ENCODE results near the gene JMJD8.
A peak's percentile ranks its signal among the peaks of the same experiment; 100 is the strongest.

JMJD8 gene

DNA sequence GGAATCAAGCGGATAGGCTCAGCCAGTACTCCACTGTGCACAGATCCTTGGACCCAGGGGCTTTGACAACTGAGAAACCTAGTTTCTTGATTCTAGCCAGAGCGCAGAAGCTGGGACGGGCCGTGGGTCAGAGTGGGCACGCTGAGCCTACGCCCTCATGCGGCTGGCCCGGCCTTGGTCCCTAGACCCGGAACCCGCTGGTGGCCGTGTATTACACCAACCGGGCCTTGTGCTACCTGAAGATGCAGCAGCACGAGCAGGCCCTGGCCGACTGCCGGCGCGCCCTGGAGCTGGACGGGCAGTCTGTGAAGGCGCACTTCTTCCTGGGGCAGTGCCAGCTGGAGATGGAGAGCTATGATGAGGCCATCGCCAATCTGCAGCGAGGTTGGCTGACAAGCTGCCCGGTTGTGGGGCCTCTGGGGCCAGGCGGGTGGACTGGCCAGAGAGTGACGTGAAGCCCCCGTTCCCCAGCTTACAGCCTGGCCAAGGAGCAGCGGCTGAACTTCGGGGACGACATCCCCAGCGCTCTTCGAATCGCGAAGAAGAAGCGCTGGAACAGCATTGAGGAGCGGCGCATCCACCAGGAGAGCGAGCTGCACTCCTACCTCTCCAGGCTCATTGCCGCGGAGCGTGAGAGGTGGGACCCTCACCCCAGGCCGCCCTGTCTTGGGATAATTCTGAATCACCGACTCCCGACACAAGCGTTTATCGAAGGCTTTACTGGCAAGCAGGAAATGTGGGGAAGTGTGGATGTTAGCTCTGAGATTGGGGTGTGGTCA is 3.0 kb downstream of the JMJD8 start:
- H3K36me3 ChIP-seq (ENCODE audit: control insufficient read depth, insufficient read depth, low read length): peaks cover 12% of the 10 kb centered on the region
- DNase-seq: no peak
- no peaks in the 10 kb centered on the region for H3K27me3 ChIP-seq (replicated peaks; ENCODE audit: control insufficient read depth, insufficient read depth, low read length, poor library complexity, severe bottlenecking)
- peaks cover 53% of the 10 kb centered on the region for H3K4me1 ChIP-seq (ENCODE audit: control insufficient read depth, insufficient read depth, low read length, poor library complexity, severe bottlenecking)
- H3K9me3 ChIP-seq (ENCODE audit: control insufficient read depth, low read length): no peaks in the 10 kb centered on the region
- H3K4me3 ChIP-seq (ENCODE audit: insufficient read depth, low read depth, low read length, poor library complexity, severe bottlenecking): peak overlapping the region; percentile 65
- peak overlapping the region; percentile 67 for H3K27ac ChIP-seq (ENCODE audit: insufficient read depth, low read length, poor library complexity, severe bottlenecking)

DNA sequence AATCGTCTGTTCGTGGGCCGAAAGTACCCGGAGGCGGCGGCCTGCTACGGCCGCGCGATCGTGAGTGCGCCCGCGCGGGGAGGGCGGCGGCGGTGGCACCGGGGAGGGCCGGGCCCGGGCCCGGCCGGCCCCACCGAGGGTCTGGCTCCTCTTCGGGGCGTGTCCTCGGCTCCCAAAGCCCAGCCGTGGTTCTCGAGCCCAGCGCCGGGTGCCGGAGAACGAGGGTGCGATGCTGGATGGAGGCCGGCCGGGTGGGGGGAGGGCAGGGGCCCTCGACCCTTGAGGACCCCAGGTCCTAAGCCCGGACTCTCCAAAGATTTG is 3.5 kb downstream of the JMJD8 start:
- Histone ChIP-seq H3K9me3 (ENCODE audit: control insufficient read depth, low read length) (no peaks in the 10 kb centered on the region), H3K27ac (ENCODE audit: insufficient read depth, low read length, poor library complexity, severe bottlenecking) (peak overlapping the region; percentile 67), H3K27me3 (replicated peaks; ENCODE audit: control insufficient read depth, insufficient read depth, low read length, poor library complexity, severe bottlenecking) (no peaks in the 10 kb centered on the region), H3K36me3 (ENCODE audit: control insufficient read depth, insufficient read depth, low read length) (peaks cover 10% of the 10 kb centered on the region), H3K4me3 (ENCODE audit: insufficient read depth, low read depth, low read length, poor library complexity, severe bottlenecking) (peak overlapping the region; percentile 65), H3K4me1 (ENCODE audit: control insufficient read depth, insufficient read depth, low read length, poor library complexity, severe bottlenecking) (peaks cover 54% of the 10 kb centered on the region)
- no peak for DNase-seq

DNA sequence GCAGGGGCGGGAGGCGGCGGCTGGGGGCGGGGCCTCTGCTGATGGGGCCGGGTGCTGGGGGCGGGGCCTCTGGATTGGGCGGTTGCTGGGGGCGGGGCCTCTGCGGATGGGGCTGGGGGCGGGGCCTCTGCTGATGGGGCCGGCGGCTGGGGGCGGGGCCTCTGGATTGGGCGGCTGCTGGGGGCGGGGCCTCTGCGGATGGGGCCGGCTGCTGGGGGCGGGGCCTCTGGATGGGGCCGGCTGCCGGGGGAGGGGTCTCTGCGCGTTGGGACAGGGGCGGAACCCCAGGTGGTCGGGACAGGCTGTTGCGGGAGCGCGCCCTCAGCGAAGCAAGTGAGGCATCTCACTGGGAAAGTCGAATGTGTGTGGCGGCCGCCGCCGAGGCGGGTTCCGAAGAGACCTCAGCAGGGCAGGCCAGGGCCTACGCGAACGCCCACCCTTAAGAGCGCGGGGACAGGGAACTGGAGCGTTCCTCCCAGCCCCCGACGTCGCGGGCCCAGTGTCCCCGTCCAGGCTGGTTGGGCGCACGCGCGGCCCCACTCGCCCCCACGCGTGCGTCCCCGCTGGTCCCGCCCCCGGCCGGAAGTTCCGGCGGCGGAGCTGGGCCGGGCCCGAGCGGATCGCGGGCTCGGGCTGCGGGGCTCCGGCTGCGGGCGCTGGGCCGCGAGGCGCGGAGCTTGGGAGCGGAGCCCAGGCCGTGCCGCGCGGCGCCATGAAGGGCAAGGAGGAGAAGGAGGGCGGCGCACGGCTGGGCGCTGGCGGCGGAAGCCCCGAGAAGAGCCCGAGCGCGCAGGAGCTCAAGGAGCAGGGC is 4.1 kb downstream of the JMJD8 start, which contains the start of gene STUB1:
TSS of gene STUB1 (plus strand) at position 597 of the 811 bp plus-strand sequence. CDS start at position 713, 116 bp downstream.
- peak within 1 kb of the TSS; percentile 65 for H3K4me3 ChIP-seq (ENCODE audit: insufficient read depth, low read depth, low read length, poor library complexity, severe bottlenecking)
- H3K9me3 ChIP-seq (ENCODE audit: control insufficient read depth, low read length): no peaks in the 10 kb centered on the region
- peak; percentile 78 to 84 (median 83) for DNase-seq
- H3K36me3 ChIP-seq (ENCODE audit: control insufficient read depth, insufficient read depth, low read length): peaks cover 10% of the 10 kb centered on the region
- peak within 1 kb of the TSS; percentile 67 for H3K27ac ChIP-seq (ENCODE audit: insufficient read depth, low read length, poor library complexity, severe bottlenecking)
- H3K27me3 ChIP-seq (replicated peaks; ENCODE audit: control insufficient read depth, insufficient read depth, low read length, poor library complexity, severe bottlenecking): no peaks in the 10 kb centered on the region
- peaks cover 52% of the 10 kb centered on the region for H3K4me1 ChIP-seq (ENCODE audit: control insufficient read depth, insufficient read depth, low read length, poor library complexity, severe bottlenecking)

- H3K4me1 ChIP-seq (ENCODE audit: control insufficient read depth, insufficient read depth, low read length, poor library complexity, severe bottlenecking): peaks cover 47% of the 10 kb centered on the region
- no peaks in the 10 kb centered on the region for H3K9me3 ChIP-seq (ENCODE audit: control insufficient read depth, low read length)
- DNase-seq: peak; percentile 29 to 50 (median 34)
- H3K27me3 ChIP-seq (replicated peaks; ENCODE audit: control insufficient read depth, insufficient read depth, low read length, poor library complexity, severe bottlenecking): no peaks in the 10 kb centered on the region
- peak overlapping the region; percentile 53 for H3K27ac ChIP-seq (ENCODE audit: insufficient read depth, low read length, poor library complexity, severe bottlenecking)
- H3K36me3 ChIP-seq (ENCODE audit: control insufficient read depth, insufficient read depth, low read length): peaks cover 10% of the 10 kb centered on the region
- peak overlapping the region; percentile 49 for H3K4me3 ChIP-seq (ENCODE audit: insufficient read depth, low read depth, low read length, poor library complexity, severe bottlenecking)
Measured at GRCh38 chr16:678858-679813, 5.0 kb downstream of the JMJD8 start.

- H3K36me3 ChIP-seq (ENCODE audit: control insufficient read depth, insufficient read depth, low read length): peaks cover 16% of the 10 kb centered on the region
- H3K9me3 ChIP-seq (ENCODE audit: control insufficient read depth, low read length): no peaks in the 10 kb centered on the region
- H3K27ac ChIP-seq (ENCODE audit: insufficient read depth, low read length, poor library complexity, severe bottlenecking): no peak overlapping the region
- H3K4me1 ChIP-seq (ENCODE audit: control insufficient read depth, insufficient read depth, low read length, poor library complexity, severe bottlenecking): peaks cover 42% of the 10 kb centered on the region
- no peak overlapping the region for H3K4me3 ChIP-seq (ENCODE audit: insufficient read depth, low read depth, low read length, poor library complexity, severe bottlenecking)
- no peak for DNase-seq
- H3K27me3 ChIP-seq (replicated peaks; ENCODE audit: control insufficient read depth, insufficient read depth, low read length, poor library complexity, severe bottlenecking): no peaks in the 10 kb centered on the region
Measured at GRCh38 chr16:678209-678857, 5.8 kb downstream of the JMJD8 start.

DNA sequence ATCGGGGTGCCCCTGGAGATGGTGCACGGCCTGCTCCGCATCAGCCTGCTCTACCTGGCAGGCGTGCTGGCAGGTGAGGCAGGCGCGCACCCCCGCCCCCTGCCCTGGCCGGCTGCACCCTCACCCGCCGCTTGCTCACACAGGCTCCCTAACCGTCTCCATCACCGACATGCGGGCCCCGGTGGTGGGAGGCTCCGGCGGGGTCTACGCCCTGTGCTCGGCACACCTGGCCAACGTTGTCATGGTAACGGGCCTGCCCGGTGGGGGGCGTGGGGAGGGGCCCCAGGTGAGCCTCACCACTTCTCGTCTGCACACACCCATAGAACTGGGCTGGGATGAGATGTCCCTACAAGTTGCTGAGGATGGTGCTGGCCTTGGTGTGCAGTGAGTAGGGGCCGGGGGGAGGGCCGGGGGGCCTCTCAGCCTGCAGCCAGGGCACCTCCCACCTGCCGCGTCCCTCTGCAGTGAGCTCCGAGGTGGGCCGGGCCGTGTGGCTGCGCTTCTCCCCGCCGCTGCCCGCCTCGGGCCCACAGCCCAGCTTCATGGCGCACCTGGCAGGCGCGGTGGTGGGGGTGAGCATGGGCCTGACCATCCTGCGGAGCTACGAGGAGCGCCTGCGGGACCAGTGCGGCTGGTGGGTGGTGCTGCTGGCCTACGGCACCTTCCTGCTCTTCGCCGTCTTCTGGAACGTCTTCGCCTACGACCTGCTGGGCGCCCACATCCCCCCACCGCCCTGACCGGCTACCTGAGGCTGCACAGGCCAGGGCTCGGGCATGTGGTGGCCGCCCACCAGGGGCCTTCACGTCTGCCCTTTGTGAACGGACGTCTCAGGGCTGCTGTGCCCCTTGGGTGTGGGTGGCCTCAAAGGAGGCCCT is 6.6 kb downstream of the JMJD8 start:
- no peaks in the 10 kb centered on the region for H3K9me3 ChIP-seq (ENCODE audit: control insufficient read depth, low read length)
- no peak overlapping the region for H3K4me3 ChIP-seq (ENCODE audit: insufficient read depth, low read depth, low read length, poor library complexity, severe bottlenecking)
- no peaks in the 10 kb centered on the region for H3K27me3 ChIP-seq (replicated peaks; ENCODE audit: control insufficient read depth, insufficient read depth, low read length, poor library complexity, severe bottlenecking)
- peaks cover 23% of the 10 kb centered on the region for H3K36me3 ChIP-seq (ENCODE audit: control insufficient read depth, insufficient read depth, low read length)
- no peak overlapping the region for H3K27ac ChIP-seq (ENCODE audit: insufficient read depth, low read length, poor library complexity, severe bottlenecking)
- DNase-seq: no peak
- peaks cover 35% of the 10 kb centered on the region for H3K4me1 ChIP-seq (ENCODE audit: control insufficient read depth, insufficient read depth, low read length, poor library complexity, severe bottlenecking)

DNA sequence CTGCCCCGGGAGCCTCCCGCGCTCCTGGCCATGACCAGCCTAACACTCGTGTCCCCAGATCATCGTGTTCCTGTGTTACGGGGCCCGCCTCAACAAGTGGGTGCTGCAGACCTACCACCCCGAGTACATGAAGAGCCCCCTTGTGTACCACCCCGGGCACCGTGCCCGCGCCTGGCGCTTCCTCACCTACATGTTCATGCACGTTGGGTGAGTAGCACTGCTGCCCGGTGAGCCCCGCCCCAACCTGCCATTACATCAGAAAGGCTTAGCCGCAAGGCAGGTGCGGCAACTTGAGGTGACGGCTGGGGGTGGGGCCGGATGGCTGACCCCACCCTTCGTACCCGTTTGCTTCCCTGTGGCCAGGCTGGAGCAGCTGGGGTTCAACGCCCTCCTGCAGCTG is 7.2 kb downstream of the JMJD8 start:
- peak in 2 of 3 donors; percentile 28 to 40 for DNase-seq
- no peak overlapping the region for H3K4me3 ChIP-seq (ENCODE audit: insufficient read depth, low read depth, low read length, poor library complexity, severe bottlenecking)
- H3K36me3 ChIP-seq (ENCODE audit: control insufficient read depth, insufficient read depth, low read length): peaks cover 26% of the 10 kb centered on the region
- no peak overlapping the region for H3K27ac ChIP-seq (ENCODE audit: insufficient read depth, low read length, poor library complexity, severe bottlenecking)
- no peaks in the 10 kb centered on the region for H3K9me3 ChIP-seq (ENCODE audit: control insufficient read depth, low read length)
- peaks cover 35% of the 10 kb centered on the region for H3K4me1 ChIP-seq (ENCODE audit: control insufficient read depth, insufficient read depth, low read length, poor library complexity, severe bottlenecking)
- no peaks in the 10 kb centered on the region for H3K27me3 ChIP-seq (replicated peaks; ENCODE audit: control insufficient read depth, insufficient read depth, low read length, poor library complexity, severe bottlenecking)

GRCh38 chr16:676565-676902 is 7.6 kb downstream of the JMJD8 start:
- H3K27ac ChIP-seq (ENCODE audit: insufficient read depth, low read length, poor library complexity, severe bottlenecking): no peak overlapping the region
- peaks cover 35% of the 10 kb centered on the region for H3K4me1 ChIP-seq (ENCODE audit: control insufficient read depth, insufficient read depth, low read length, poor library complexity, severe bottlenecking)
- H3K4me3 ChIP-seq (ENCODE audit: insufficient read depth, low read depth, low read length, poor library complexity, severe bottlenecking): no peak overlapping the region
- DNase-seq: no peak
- peaks cover 26% of the 10 kb centered on the region for H3K36me3 ChIP-seq (ENCODE audit: control insufficient read depth, insufficient read depth, low read length)
- no peaks in the 10 kb centered on the region for H3K9me3 ChIP-seq (ENCODE audit: control insufficient read depth, low read length)
- H3K27me3 ChIP-seq (replicated peaks; ENCODE audit: control insufficient read depth, insufficient read depth, low read length, poor library complexity, severe bottlenecking): no peaks in the 10 kb centered on the region
